Adrenal gland (tissue), 12 donors: Measurements from ENCODE around the gene NTMT2. TPM values are rescaled to one million over a fixed set of nuclear protein-coding genes. Genes with fewer than 3 reads are reported as not detected.

Experiments used
- DNase-seq, 7 donors: peaks; one replicate each; pipeline ENCODE4 v3.0.0-alpha.2; 2019 to 2020
- H3K27ac ChIP-seq, 5 donors: fragments of 200-600 bp; sonication (generic) in 4 of 5; 1 replicate in 3 of 5; 2 replicates in 2 of 5; pipeline versions ENCODE4 v1.5.1 to v1.8.0; 2016 to 2020; ENCODE audit warnings: mild to moderate bottlenecking in 1 of 5
- H3K27me3 ChIP-seq: fragments of 200-600 bp; 2 replicates; pipeline ENCODE4 v1.8.0; 2021
- H3K36me3 ChIP-seq, 2 donors: fragments of 200-600 bp; replicated peaks in 1 of 2; 1 replicate in 1 of 2; 2 replicates in 1 of 2; pipeline versions ENCODE4 v1.5.1 to v1.8.0; 2018 to 2022
- H3K4me1 ChIP-seq, 2 donors: fragments of 200-600 bp; replicated peaks in 1 of 2; 1 replicate in 1 of 2; 2 replicates in 1 of 2; pipeline versions ENCODE4 v1.5.1 to v1.8.0; 2018 to 2021
- H3K4me3 ChIP-seq, 4 donors: fragments of 200-600 bp; sonication (generic) in 3 of 4; one replicate each; pipeline ENCODE4 v1.5.1; 2016 to 2018
- H3K9me3 ChIP-seq, 3 donors: fragments of 200-600 bp; sonication (generic) in 1 of 3; replicated peaks in 1 of 3; 1 replicate in 2 of 3; 2 replicates in 1 of 3; pipeline versions ENCODE4 v1.5.1 to v1.8.0; 2016 to 2021
- CTCF ChIP-seq, 6 experiments: fragments of 450-650 bp in 4 of 6; fragments of 200-600 bp in 2 of 6; sonication (generic) in 1 of 6; IDR thresholded peaks; 1 replicate in 5 of 6; 2 replicates in 1 of 6; pipeline versions ENCODE4 v1.5.1 to v1.8.0; 2016 to 2021; ENCODE audit warnings: antibody characterized with exemption in 6 of 6, mild to moderate bottlenecking in 2 of 6, moderate library complexity in 1 of 6
- POLR2A ChIP-seq, 2 donors: fragments of 450-650 bp; IDR thresholded peaks; one replicate each; pipeline ENCODE4 v1.6.1; 2017; ENCODE audit warnings: antibody characterized with exemption in 2 of 2, mild to moderate bottlenecking in 2 of 2, moderate library complexity in 1 of 2
- WGBS, 4 donors: extraction: QIAGEN DNeasy Blood & Tissue Kit in 2 of 4; methylation state at CpG; one replicate each; pipeline versions ENCODE4 v1.1.5 to v1.1.7; 2013 to 2017; 5-methylcytosine and 5-hydroxymethylcytosine counted together
- intact Hi-C, 2 donors: fragments of 100-400 bp; cut with DNase I; formaldehyde crosslinking; loops; one replicate each; pipeline versions ENCODE4 v1.14.1 to v1.15.0; 2022 to 2023
- microRNA-seq, 3 donors: library from miRNA; unstranded; fragments of <30 nt; microRNA quantifications; one replicate each; pipeline ENCODE4, GENCODE V29; 2017 to 2020
- polyA plus RNA-seq, 3 donors: library from polyadenylated mRNA; stranded (reverse); fragments of 200-250 nt in 2 of 3; fragments of 350-450 nt in 1 of 3; fragmentation: Illumina TruSeq in 1 of 3; extraction: RNeasy Lipid Tissue Mini Kit (QIAGEN cat#74804) in 1 of 3; gene quantifications; one replicate each; pipeline ENCODE4 v1.2.3, GENCODE V29; 2013 to 2014
- small RNA-seq, 2 donors: library from RNA; depleted of rRNA; stranded (forward); fragments of <200 nt; gene quantifications; one replicate each; pipeline ENCODE3, GENCODE V24; 2016
- total RNA-seq, 9 donors: library from RNA; depleted of rRNA in 4 of 9; stranded (reverse); fragments of >200 nt in 4 of 9; fragments of 120-200 nt in 1 of 9; fragmentation: NEBNext Ultra II Directional in 1 of 9; extraction: Animal tissue kit (Norgen Biotek cat#: 25700) in 1 of 9; gene quantifications; one replicate each; pipeline versions ENCODE4 v1.1.0 to v1.2.4, GENCODE V29; 2013 to 2023
- donor health status: healthy with polysubstance abuse.
- donor health status: Bipolar disorder and iron deficiency.
- donor health status: DM: yes; HTN: yes; CAD: no.
- donor health status: DM: no; HTN: no; CAD: no.
- donor health status: DM: no; HTN: no; CAD: no.
- donor health status: DM: yes; HTN: yes; CAD: no.

The NTMT2 gene
- total and polyA plus RNA-seq, 12 donors = not detected

- Histone ChIP-seq H3K36me3 (no peaks in the 10 kb centered on the region), H3K27ac (no peak overlapping the region), H3K27me3 (no peaks in the 10 kb centered on the region), H3K4me1 (no peaks in the 10 kb centered on the region), H3K9me3 (no peaks in the 10 kb centered on the region), H3K4me3 (no peak overlapping the region)
- no peak for DNase-seq
- TF ChIP-seq POLR2A (IDR thresholded peaks at IDR 0.05) (no peak), CTCF (IDR thresholded peaks at IDR 0.05) (no peak)
- intact Hi-C loops = no loop called here
- WGBS, 4 donors = 83 to 90% (median 89%) methylated on average over 5 of the region's 5 CpGs
Observed at GRCh38 chr1:170217517-170218256, 71.9 kb downstream of the NTMT2 start.

- no peak for DNase-seq
- Histone ChIP-seq H3K9me3 (no peaks in the 10 kb centered on the region), H3K27me3 (no peaks in the 10 kb centered on the region), H3K4me1 (no peaks in the 10 kb centered on the region), H3K4me3 (no peak overlapping the region), H3K27ac (no peak overlapping the region), H3K36me3 (no peaks in the 10 kb centered on the region)
- intact Hi-C loops = no loop called here
- TF ChIP-seq CTCF (IDR thresholded peaks at IDR 0.05) (no peak), POLR2A (IDR thresholded peaks at IDR 0.05) (no peak)
- WGBS, 4 donors = 76 to 86% (median 79%) methylated on average over 4 of the region's 4 CpGs
Observed at GRCh38 chr1:170218257-170218650, 72.5 kb downstream of the NTMT2 start.

Small RNAs within 50 kb of the gene (microRNA-seq; reads per million reads assigned to microRNA genes)
- gene MIR3119-1 = 0 reads per million in 3 donors
- gene MIR3119-2 = 0 reads per million in 3 donors

Small RNAs within 50 kb of the gene (small RNA-seq; reads per million reads assigned to genes)
- 0 reads per million in 2 donors for gene MIR3119-2

Other genes starting within 250 kb of the NTMT2 start
- gene KIFAP3, start 71.3 kb upstream of the NTMT2 start, total RNA-seq = 10 to 100 TPM; 27.6 to 36.5 (median 31.2) TPM
- gene KIFAP3, start 71.3 kb upstream of the NTMT2 start, polyA plus RNA-seq = 10 to 100 TPM; 18.4 to 54.8 (median 24.5) TPM